Astrocyte (in vitro differentiated cells and primary cell): ENCODE data around the gene LDAH. TPM values are rescaled to one million over a fixed set of nuclear protein-coding genes. Genes with fewer than 3 reads are reported as not detected.

Source experiments
- DNase-seq: peaks from one replicate; pipeline ENCODE4 v3.0.0-alpha.2; 2010; ENCODE audit warnings: low read depth
- FAIRE-seq: peaks from 2 replicates; lab custom pipeline; 2011; peaks lifted over from hg19 to GRCh38; lab: Jason Lieb, UNC
- H2AFZ ChIP-seq: 2 replicates; pipeline ENCODE4 v1.6.0; 2012; ENCODE audit warnings: low read depth, low read length, inconsistent platforms
- H3K27ac ChIP-seq: 2 replicates; pipeline ENCODE4 v1.5.1; 2011; ENCODE audit warnings: low read depth, low read length, inconsistent platforms
- H3K27me3 ChIP-seq: 2 replicates; pipeline ENCODE4 v1.6.0; 2011; ENCODE audit warnings: low read length, inconsistent platforms; ENCODE audit not compliant: insufficient read depth
- H3K36me3 ChIP-seq: 2 replicates; pipeline ENCODE4 v1.5.1; 2011; ENCODE audit warnings: low read length, inconsistent platforms; ENCODE audit not compliant: insufficient read depth
- H3K4me1 ChIP-seq: 2 replicates; pipeline ENCODE4 v1.5.1; 2011; ENCODE audit warnings: low read length, inconsistent platforms; ENCODE audit not compliant: insufficient read depth
- H3K4me2 ChIP-seq: 2 replicates; pipeline ENCODE4 v1.6.0; 2012; ENCODE audit warnings: low read length, inconsistent platforms
- H3K4me3 ChIP-seq: 2 replicates; pipeline ENCODE4 v1.5.1; 2011; ENCODE audit warnings: low read depth, mild to moderate bottlenecking, low read length, inconsistent platforms; ENCODE audit not compliant: insufficient read depth
- H3K79me2 ChIP-seq: 2 replicates; pipeline ENCODE4 v1.6.0; 2012; ENCODE audit warnings: mild to moderate bottlenecking, low read length, inconsistent platforms; ENCODE audit not compliant: insufficient read depth
- H3K9ac ChIP-seq: 2 replicates; pipeline ENCODE4 v1.6.0; 2012; ENCODE audit warnings: mild to moderate bottlenecking, low read length, inconsistent platforms
- H3K9me3 ChIP-seq: 2 replicates; pipeline ENCODE4 v1.5.1; 2012; ENCODE audit warnings: low read depth, mild to moderate bottlenecking, low read length, inconsistent platforms; ENCODE audit not compliant: insufficient read depth
- H4K20me1 ChIP-seq: 2 replicates; pipeline ENCODE4 v1.6.0; 2012; ENCODE audit warnings: low read length, inconsistent platforms; ENCODE audit not compliant: insufficient read depth
- H3K27ac Mint-ChIP-seq: one replicate; pipeline ENCODE4 v1.8.0; 2021; ENCODE audit warnings: mild to moderate bottlenecking, mixed read lengths; ENCODE audit not compliant: unreplicated experiment
- H3K27me3 Mint-ChIP-seq: one replicate; pipeline ENCODE4 v1.8.0; 2021; ENCODE audit warnings: low read depth, mixed read lengths; ENCODE audit not compliant: unreplicated experiment
- H3K36me3 Mint-ChIP-seq: one replicate; pipeline ENCODE4 v1.8.0; 2021; ENCODE audit warnings: low read depth, mixed read lengths; ENCODE audit not compliant: unreplicated experiment
- H3K4me1 Mint-ChIP-seq: one replicate; pipeline ENCODE4 v1.8.0; 2021; ENCODE audit warnings: low read depth, mixed read lengths; ENCODE audit not compliant: unreplicated experiment
- H3K4me3 Mint-ChIP-seq: one replicate; pipeline ENCODE4 v1.8.0; 2021; ENCODE audit warnings: mild to moderate bottlenecking, moderate library complexity, mixed read lengths; ENCODE audit not compliant: unreplicated experiment
- H3K9me3 Mint-ChIP-seq: one replicate; pipeline ENCODE4 v1.8.0; 2021; ENCODE audit warnings: mild to moderate bottlenecking, mixed read lengths; ENCODE audit not compliant: unreplicated experiment
- CTCF ChIP-seq: IDR thresholded peaks from 2 replicates; pipeline ENCODE4 v1.5.1; 2011; ENCODE audit warnings: low read depth, mild to moderate bottlenecking, inconsistent platforms, low read length, moderate library complexity; ENCODE audit not compliant: insufficient read depth
- EZH2 ChIP-seq: IDR thresholded peaks from 2 replicates; pipeline ENCODE4 v1.6.1; 2012; ENCODE audit warnings: mild to moderate bottlenecking, low read length, inconsistent platforms; ENCODE audit not compliant: insufficient read depth
- total RNA-seq: library from RNA; stranded (reverse); gene quantifications from 2 replicates; pipeline ENCODE4 v1.2.1, GENCODE V29; 2021

The LDAH gene
- total RNA-seq, 1 donor from 2014 or later: 19.3 TPM

DNA sequence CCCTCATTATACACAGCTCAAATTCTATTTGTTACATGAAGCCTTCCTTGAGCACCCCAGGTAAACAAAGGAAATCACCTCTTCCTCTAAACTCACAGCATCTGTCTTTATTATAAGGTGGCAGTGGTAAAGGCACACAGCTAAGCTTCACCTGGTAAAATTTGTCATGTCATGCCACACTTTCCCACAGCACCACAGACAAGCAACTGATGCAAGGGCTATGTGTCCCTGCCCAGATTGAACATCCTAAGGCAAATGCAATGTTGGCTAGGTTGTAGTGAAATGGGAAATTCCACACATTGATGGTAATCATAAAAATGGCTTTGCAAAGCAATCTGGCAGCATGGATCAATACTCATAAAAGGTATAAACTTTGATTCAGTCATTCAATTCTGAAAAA is 18.9 kb downstream of the LDAH start:
- H3K9me3 ChIP-seq: no peaks in the 10 kb centered on the region
- no peak overlapping the region for H3K27ac ChIP-seq
- no peak overlapping the region for H3K9ac ChIP-seq
- Mint-ChIP-seq H3K36me3 (no peaks in the 10 kb centered on the region), H3K9me3 (no peaks in the 10 kb centered on the region), H3K27ac (no peak overlapping the region), H3K4me1 (peaks cover 2% of the 10 kb centered on the region), H3K4me3 (no peak overlapping the region), H3K27me3 (no peaks in the 10 kb centered on the region)
- H3K4me2 ChIP-seq: no peak overlapping the region
- H3K27me3 ChIP-seq: no peaks in the 10 kb centered on the region
- H4K20me1 ChIP-seq: peaks cover 3% of the 10 kb centered on the region
- no peak for DNase-seq
- no peaks in the 10 kb centered on the region for H3K36me3 ChIP-seq
- H3K79me2 ChIP-seq: peaks cover 8% of the 10 kb centered on the region
- H2AFZ ChIP-seq: no peak overlapping the region
- no peaks in the 10 kb centered on the region for H3K4me1 ChIP-seq
- H3K4me3 ChIP-seq: no peak overlapping the region
- TF ChIP-seq EZH2 (no peak), CTCF (no peak)
- no peak for FAIRE-seq

DNA sequence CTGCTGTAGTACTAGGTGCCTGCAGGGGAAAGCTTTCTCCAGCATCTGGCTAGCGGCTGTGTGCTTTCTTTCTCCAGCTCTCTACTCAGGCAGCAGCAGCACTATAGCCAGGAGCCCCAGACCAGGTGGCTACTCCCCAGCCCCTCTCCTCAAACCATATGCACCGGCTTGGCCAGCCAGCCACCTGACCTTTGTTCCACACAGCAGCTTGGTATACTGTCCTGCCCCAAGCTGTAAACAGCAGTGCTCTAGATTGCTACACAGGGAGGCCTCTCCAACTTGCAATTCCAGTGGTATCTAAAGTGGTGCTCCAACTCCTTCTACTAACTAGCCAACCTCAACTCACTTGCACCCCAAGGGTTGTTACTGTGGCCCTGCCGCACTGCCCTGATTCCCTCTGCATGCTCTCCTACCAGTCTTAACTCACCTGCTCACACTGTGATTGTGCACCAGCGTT is 19.6 kb downstream of the LDAH start:
- FAIRE-seq (no peak), DNase-seq (no peak)
- Histone ChIP-seq H3K4me2 (no peak overlapping the region), H3K9ac (no peak overlapping the region), H3K9me3 (no peaks in the 10 kb centered on the region), H2AFZ (no peak overlapping the region), H3K4me1 (no peaks in the 10 kb centered on the region), H3K27me3 (no peaks in the 10 kb centered on the region), H3K4me3 (no peak overlapping the region), H3K36me3 (no peaks in the 10 kb centered on the region), H4K20me1 (peaks cover 3% of the 10 kb centered on the region), H3K79me2 (peaks cover 8% of the 10 kb centered on the region), H3K27ac (no peak overlapping the region)
- Mint-ChIP-seq H3K4me3 (no peak overlapping the region), H3K36me3 (no peaks in the 10 kb centered on the region), H3K9me3 (no peaks in the 10 kb centered on the region), H3K27ac (no peak overlapping the region), H3K4me1 (peaks cover under 1% of the 10 kb centered on the region), H3K27me3 (no peaks in the 10 kb centered on the region)
- TF ChIP-seq EZH2: no peak
- no peak for TF ChIP-seq CTCF

DNA sequence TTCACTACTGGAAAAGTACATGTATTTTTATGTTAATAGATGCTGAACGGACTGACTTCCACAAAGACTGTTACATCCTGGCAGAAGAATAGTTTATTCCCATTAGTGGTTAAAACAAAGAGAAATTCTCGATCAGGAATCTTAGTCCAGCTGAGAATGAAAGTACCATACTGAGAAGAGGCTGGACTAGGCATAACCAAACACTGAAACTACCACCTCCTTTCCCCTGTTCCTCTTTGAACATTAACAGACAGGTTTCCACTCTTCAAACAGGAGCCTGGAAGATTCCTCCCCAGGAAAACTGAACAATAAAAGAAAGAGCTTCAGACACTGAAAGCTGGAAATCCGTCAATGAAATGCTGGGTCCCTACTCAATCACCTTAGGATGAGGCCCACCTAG is 25.8 kb downstream of the LDAH start:
- FAIRE-seq: no peak
- Mint-ChIP-seq H3K9me3 (peaks cover 3% of the 10 kb centered on the region), H3K4me3 (no peak overlapping the region), H3K36me3 (peaks cover 6% of the 10 kb centered on the region), H3K27ac (peak overlapping the region; percentile 9), H3K4me1 (peaks cover 12% of the 10 kb centered on the region), H3K27me3 (no peaks in the 10 kb centered on the region)
- TF ChIP-seq CTCF (no peak), EZH2 (no peak)
- H3K79me2 ChIP-seq: peaks cover 3% of the 10 kb centered on the region
- H3K9me3 ChIP-seq: no peaks in the 10 kb centered on the region
- H3K36me3 ChIP-seq: no peaks in the 10 kb centered on the region
- no peak overlapping the region for H3K4me3 ChIP-seq
- no peak for DNase-seq
- H3K9ac ChIP-seq: no peak overlapping the region
- no peak overlapping the region for H2AFZ ChIP-seq
- H4K20me1 ChIP-seq: peaks cover 6% of the 10 kb centered on the region
- H3K27ac ChIP-seq: no peak overlapping the region
- H3K4me2 ChIP-seq: no peak overlapping the region
- no peaks in the 10 kb centered on the region for H3K27me3 ChIP-seq
- no peaks in the 10 kb centered on the region for H3K4me1 ChIP-seq
